DOHH2 (cell line): Measurements from ENCODE around the gene CTDSPL2.
A peak's percentile ranks its signal among the peaks of the same experiment; 100 is the strongest.
"Not testable (repeated sequence)": the region's sequence is repeated elsewhere in the genome, so short reads cannot be mapped to it uniquely, and the experiment has no call there.

Source experiments
- H3F3A ChIP-seq: fragments of 200-600 bp; sonication (generic), shearing (Covaris generic); 2 replicates; pipeline ENCODE4 v1.6.0; 2016; ENCODE audit warnings: antibody characterized with exemption, mild to moderate bottlenecking; ENCODE audit not compliant: control insufficient read depth, insufficient read depth
- H3K27ac ChIP-seq: fragments of 200-600 bp; sonication (generic); 2 replicates; pipeline ENCODE4 v1.5.1; 2014; ENCODE audit warnings: low read depth, mild to moderate bottlenecking, low read length, moderate library complexity
- H3K27me3 ChIP-seq: fragments of 200-600 bp; sonication (generic); 2 replicates; pipeline ENCODE4 v1.6.1; 2014; ENCODE audit warnings: mild to moderate bottlenecking, low read length, mixed read lengths; ENCODE audit not compliant: control insufficient read depth
- H3K36me3 ChIP-seq: fragments of 200-600 bp; sonication (generic); 2 replicates; pipeline ENCODE4 v1.6.1; 2014; ENCODE audit warnings: mild to moderate bottlenecking, low read length, moderate library complexity, mixed read lengths; ENCODE audit not compliant: control insufficient read depth
- H3K4me1 ChIP-seq: fragments of 200-600 bp; sonication (generic); 2 replicates; pipeline ENCODE4 v1.6.1; 2014; ENCODE audit warnings: mild to moderate bottlenecking, low read length, mixed read lengths; ENCODE audit not compliant: control insufficient read depth
- H3K4me2 ChIP-seq: fragments of 200-600 bp; sonication (generic); 2 replicates; pipeline ENCODE4 v1.6.0; 2014; ENCODE audit warnings: mild to moderate bottlenecking, low read length, moderate library complexity
- H3K4me3 ChIP-seq: fragments of 200-600 bp; sonication (generic); 2 replicates; pipeline ENCODE4 v1.5.1; 2014; ENCODE audit warnings: mild to moderate bottlenecking, low read length, mixed read lengths
- H3K79me2 ChIP-seq: fragments of 200-600 bp; sonication (generic); 2 replicates; pipeline ENCODE4 v1.6.1; 2014; ENCODE audit warnings: mild to moderate bottlenecking, low read length, mixed read lengths; ENCODE audit not compliant: control insufficient read depth
- H3K9me2 ChIP-seq: fragments of 200-600 bp; sonication (generic); replicated peaks from 2 replicates; pipeline ENCODE4 v1.6.1; 2014; ENCODE audit warnings: mild to moderate bottlenecking, low read length, mixed read lengths; ENCODE audit not compliant: control insufficient read depth
- H3K9me3 ChIP-seq: fragments of 200-600 bp; sonication (generic); 2 replicates; pipeline ENCODE4 v1.6.1; 2014; ENCODE audit warnings: antibody characterized with exemption, low read length, mixed read lengths; ENCODE audit not compliant: control insufficient read depth, insufficient read depth
- H4K20me1 ChIP-seq: fragments of 200-600 bp; sonication (generic); 2 replicates; pipeline ENCODE4 v1.6.0; 2014; ENCODE audit warnings: low read depth, mild to moderate bottlenecking, antibody characterized with exemption, low read length, moderate library complexity; ENCODE audit not compliant: control insufficient read depth, insufficient read depth
- EZH2phosphoT487 ChIP-seq: fragments of 200-600 bp; sonication (generic); IDR thresholded peaks from 2 replicates; pipeline ENCODE4 v1.6.1; 2017; ENCODE audit warnings: borderline replicate concordance, mild to moderate bottlenecking, antibody characterized with exemption, low read length, moderate library complexity, mixed read lengths
- TF ChIP-seq, protein P1 (sequence below): fragments of 200-600 bp; sonication (generic); IDR thresholded peaks from one replicate; pipeline ENCODE4 v1.5.1; 2014; ENCODE audit warnings: antibody characterized with exemption, mild to moderate bottlenecking, low read depth, low read length; ENCODE audit not compliant: poor library complexity, severe bottlenecking

The CTDSPL2 gene

DNA sequence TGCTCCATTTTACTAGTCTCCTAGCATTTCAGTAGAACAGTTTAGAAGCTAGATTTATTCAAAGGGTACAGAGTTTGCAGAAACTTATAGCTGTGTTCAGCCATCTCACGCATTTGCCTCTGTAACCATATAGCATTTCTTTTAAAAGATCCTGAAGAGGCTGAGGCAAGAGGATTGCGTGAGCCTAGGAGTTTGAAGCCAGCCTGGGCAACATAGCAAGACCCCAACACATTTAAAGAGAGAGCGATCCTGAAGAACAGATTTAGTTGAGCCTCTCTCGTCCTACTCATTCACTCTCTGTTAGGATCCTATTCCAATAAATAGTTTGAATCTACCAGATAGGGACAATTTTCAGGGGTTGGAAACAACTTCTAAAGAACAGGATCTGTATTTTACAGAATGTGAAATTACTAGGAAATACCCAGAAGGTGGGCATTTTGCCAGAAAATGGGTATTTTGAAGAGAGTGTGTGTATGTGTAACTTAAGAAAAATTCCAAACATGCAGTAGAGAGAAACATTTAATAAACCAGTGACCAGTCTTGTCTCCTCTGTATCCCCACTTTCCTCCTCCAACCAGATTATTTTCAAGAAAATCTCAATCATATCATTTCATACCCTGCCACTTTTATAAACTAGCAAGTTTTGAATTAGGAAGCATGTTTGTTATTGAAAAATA lies 114.0 kb downstream of the CTDSPL2 start:
- no peak overlapping the region for H3K27ac ChIP-seq
- H3K9me3 ChIP-seq, result no peaks in the 10 kb centered on the region
- H3K36me3 ChIP-seq, result peaks cover 64% of the 10 kb centered on the region
- peaks cover 13% of the 10 kb centered on the region; the same call in 1 of the 2 replicates for H4K20me1 ChIP-seq
- no peaks in the 10 kb centered on the region for H3K9me2 ChIP-seq
- peak overlapping the region; percentile 1 for H3K4me2 ChIP-seq
- H3F3A ChIP-seq, result 0 out of 2 replicates have a peak, but pooled peaks cover 6% of the 10 kb centered on the region
- TF ChIP-seq EZH2phosphoT487, result no peak
- TF ChIP-seq, protein P1, sequence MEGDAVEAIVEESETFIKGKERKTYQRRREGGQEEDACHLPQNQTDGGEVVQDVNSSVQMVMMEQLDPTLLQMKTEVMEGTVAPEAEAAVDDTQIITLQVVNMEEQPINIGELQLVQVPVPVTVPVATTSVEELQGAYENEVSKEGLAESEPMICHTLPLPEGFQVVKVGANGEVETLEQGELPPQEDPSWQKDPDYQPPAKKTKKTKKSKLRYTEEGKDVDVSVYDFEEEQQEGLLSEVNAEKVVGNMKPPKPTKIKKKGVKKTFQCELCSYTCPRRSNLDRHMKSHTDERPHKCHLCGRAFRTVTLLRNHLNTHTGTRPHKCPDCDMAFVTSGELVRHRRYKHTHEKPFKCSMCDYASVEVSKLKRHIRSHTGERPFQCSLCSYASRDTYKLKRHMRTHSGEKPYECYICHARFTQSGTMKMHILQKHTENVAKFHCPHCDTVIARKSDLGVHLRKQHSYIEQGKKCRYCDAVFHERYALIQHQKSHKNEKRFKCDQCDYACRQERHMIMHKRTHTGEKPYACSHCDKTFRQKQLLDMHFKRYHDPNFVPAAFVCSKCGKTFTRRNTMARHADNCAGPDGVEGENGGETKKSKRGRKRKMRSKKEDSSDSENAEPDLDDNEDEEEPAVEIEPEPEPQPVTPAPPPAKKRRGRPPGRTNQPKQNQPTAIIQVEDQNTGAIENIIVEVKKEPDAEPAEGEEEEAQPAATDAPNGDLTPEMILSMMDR, result no peak
- peaks cover 96% of the 10 kb centered on the region for H3K79me2 ChIP-seq
- H3K4me3 ChIP-seq, result no peak overlapping the region
- H3K4me1 ChIP-seq, result peaks cover 30% of the 10 kb centered on the region
- H3K27me3 ChIP-seq, result no peaks in the 10 kb centered on the region

DNA sequence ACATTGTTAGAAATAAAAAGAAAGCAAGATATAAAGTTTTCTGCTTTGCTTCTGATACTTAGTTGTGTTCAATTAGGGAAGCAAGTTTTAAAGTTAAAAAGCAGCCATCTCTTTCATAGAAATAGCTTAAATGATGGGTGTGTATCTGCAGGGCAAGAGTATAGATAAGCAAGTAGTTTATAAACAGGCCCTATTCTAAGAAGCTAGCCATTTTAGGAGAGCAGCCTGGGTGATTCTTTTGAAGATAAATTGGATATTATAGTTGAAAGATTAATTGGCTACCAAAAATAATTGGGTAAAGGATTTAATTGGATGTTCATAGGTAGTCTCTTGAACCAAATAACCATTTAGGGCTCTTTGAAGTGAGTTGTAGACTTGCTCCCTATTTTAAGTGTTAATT lies 115.2 kb downstream of the CTDSPL2 start:
- Histone ChIP-seq H3K4me2 (no peak overlapping the region), H3K27ac (no peak overlapping the region), H3F3A (0 out of 2 replicates have a peak, but pooled peaks cover 6% of the 10 kb centered on the region), H3K36me3 (peaks cover 63% of the 10 kb centered on the region), H3K9me2 (no peaks in the 10 kb centered on the region), H3K27me3 (no peaks in the 10 kb centered on the region), H3K9me3 (no peaks in the 10 kb centered on the region), H3K79me2 (peaks cover 98% of the 10 kb centered on the region), H3K4me1 (peaks cover 30% of the 10 kb centered on the region), H4K20me1 (peaks cover 13% of the 10 kb centered on the region; the same call in 1 of the 2 replicates), H3K4me3 (no peak overlapping the region)
- TF ChIP-seq EZH2phosphoT487, result no peak
- TF ChIP-seq, protein P1, result no peak

DNA sequence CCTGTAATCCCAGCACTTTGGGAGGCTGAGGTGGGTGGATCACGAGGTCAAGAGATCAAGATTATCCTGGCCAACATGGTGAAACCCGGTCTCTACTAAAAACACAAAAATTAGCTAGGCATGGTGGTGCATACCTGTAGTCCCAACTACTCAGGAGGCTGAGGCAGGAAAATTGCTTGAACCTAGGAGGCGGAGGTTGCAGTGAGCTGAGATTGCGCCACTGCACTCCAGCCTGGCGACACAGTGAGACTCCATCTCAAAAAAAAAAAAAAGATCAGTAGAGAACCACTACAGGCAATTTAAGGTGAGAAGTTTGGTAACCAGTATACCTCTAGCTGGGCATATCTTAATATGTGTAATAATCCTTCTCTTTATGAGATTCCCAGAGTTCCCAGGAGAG lies 117.3 kb downstream of the CTDSPL2 start:
- H3K27ac ChIP-seq, result not testable (repeated sequence)
- H3K36me3 ChIP-seq, result peaks cover 58% of the 10 kb centered on the region

DNA sequence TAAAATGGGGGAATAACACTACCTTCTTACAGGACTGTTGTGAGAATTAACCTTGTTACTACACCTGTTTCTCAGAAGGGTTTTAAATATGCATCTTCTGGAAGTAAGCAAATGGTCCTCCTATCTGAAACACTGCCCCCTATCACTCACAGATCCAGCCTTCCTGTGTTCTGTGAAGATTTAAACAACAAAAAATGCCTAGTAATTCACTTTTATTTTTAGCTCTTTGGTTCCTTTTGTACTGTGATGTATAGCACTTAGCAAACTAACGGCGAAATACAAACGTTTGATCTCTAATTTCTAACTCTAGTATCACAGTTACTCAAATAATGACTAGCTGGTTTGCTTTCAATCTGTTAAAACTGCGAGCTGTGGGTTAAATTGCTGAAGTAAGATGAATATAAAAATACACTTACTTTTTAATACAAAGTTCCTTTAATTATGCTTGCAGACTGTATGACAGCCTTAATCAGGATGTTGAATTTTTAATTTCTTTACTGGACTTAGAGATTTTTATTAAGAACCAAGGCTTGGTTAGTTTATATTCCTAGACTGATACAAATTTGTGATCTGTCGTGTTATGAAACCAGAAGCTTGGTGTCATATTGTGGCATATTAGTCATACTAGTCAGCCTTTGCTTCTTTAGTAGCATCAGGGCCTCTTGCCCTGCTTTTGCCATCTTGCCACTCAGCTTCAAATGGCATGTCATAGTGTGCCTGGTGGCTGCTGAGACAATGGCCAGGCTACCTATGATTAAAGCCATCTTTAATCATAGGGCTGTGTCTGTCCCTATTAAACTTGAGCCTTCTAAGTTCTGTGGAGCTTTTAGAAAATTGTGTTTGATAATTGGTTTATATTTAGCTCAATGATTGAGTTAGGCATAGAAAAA lies 118.7 kb downstream of the CTDSPL2 start:
- no peak for TF ChIP-seq EZH2phosphoT487
- TF ChIP-seq, protein P1, result peak; percentile 66
- Histone ChIP-seq H3K9me3 (no peaks in the 10 kb centered on the region), H3K36me3 (peaks cover 60% of the 10 kb centered on the region), H3K27me3 (no peaks in the 10 kb centered on the region), H3K4me3 (no peak overlapping the region), H3K79me2 (peaks cover 98% of the 10 kb centered on the region), H3K4me1 (peaks cover 23% of the 10 kb centered on the region), H3F3A (peaks cover 19% of the 10 kb centered on the region), H3K4me2 (no peak overlapping the region), H4K20me1 (no peaks in the 10 kb centered on the region; the same call in 1 of the 2 replicates), H3K27ac (no peak overlapping the region), H3K9me2 (no peaks in the 10 kb centered on the region)

More for the DNA sequence above, 117.3 kb downstream of the CTDSPL2 start:
- H3K9me2 ChIP-seq, H4K20me1 ChIP-seq, H3K4me3 ChIP-seq, H3K4me2 ChIP-seq, H3K9me3 ChIP-seq, H3K27me3 ChIP-seq: not testable (repeated sequence)
- Histone ChIP-seq H3F3A (peaks cover 14% of the 10 kb centered on the region), H3K79me2 (peaks cover 96% of the 10 kb centered on the region), H3K4me1 (peaks cover 18% of the 10 kb centered on the region)

DNA sequence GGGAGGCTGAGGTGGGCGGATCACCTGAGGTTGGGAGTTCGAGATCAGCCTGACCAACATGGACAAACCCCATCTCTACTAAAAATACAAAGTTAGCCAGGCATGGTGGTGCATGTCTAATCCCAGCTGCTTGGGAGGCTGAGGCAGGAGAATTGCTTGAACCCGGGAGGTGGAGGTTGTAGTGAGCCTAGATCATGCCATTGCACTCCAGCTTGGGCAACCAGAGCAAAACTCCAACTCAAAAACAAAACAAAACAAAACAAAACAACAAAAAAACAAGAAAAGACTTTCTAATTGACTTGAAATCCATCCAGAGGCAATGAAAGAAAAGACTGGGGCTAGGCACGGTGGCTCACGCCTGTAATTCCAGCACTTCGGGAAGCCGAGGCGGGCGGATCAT lies 121.7 kb downstream of the CTDSPL2 start:
- H3K4me2 ChIP-seq, H3K27me3 ChIP-seq, H4K20me1 ChIP-seq, H3K27ac ChIP-seq, H3K4me3 ChIP-seq, H3K9me2 ChIP-seq, H3K9me3 ChIP-seq: not testable (repeated sequence)
- Histone ChIP-seq H3F3A (peaks cover 24% of the 10 kb centered on the region), H3K4me1 (peaks cover 20% of the 10 kb centered on the region), H3K36me3 (peaks cover 61% of the 10 kb centered on the region), H3K79me2 (peaks cover 82% of the 10 kb centered on the region)
